NCI-H748 (cell line): Measurements from ENCODE around the gene PGAP3.
A peak's percentile ranks its signal among the peaks of the same experiment; 100 is the strongest.

Experiments used
- DNase-seq: peaks from one replicate; lab custom pipeline; 2025; ENCODE audit not compliant: unreplicated experiment; lab: John Stamatoyannopoulos, UW

PGAP3 gene

GRCh38 chr17:39672522-39673334 is 15.1 kb downstream of the PGAP3 start:
- no peak for DNase-seq

GRCh38 chr17:39671651-39672521 is 16.0 kb downstream of the PGAP3 start:
- DNase-seq, result peak; percentile 30

- no peak for DNase-seq
Observed at GRCh38 chr17:39670746-39671145, 17.1 kb downstream of the PGAP3 start.

GRCh38 chr17:39669897-39670735 is 17.7 kb downstream of the PGAP3 start:
- DNase-seq, result no peak

GRCh38 chr17:39667945-39668924 is 19.6 kb downstream of the PGAP3 start, which contains the start of gene PNMT:
Gene PNMT, plus strand, starts transcription at chr17:39668453. Its CDS starts 23 bp downstream, at chr17:39668476.
- DNase-seq, result peak; percentile 81

- peak; percentile 41 for DNase-seq
Observed at GRCh38 chr17:39667262-39667944, 20.5 kb downstream of the PGAP3 start.

- no peak for DNase-seq
Observed at GRCh38 chr17:39666601-39667261, 21.1 kb downstream of the PGAP3 start.

- DNase-seq, result no peak
Observed at GRCh38 chr17:39666231-39666600, 21.6 kb downstream of the PGAP3 start.

- peak; percentile 28 for DNase-seq
Observed at GRCh38 chr17:39665642-39666224, 22.1 kb downstream of the PGAP3 start.

- DNase-seq, result no peak
Observed at GRCh38 chr17:39664581-39665561, 23.0 kb downstream of the PGAP3 start, which contains the start of gene TCAP. Gene TCAP, plus strand, starts transcription at chr17:39665349. Its CDS starts 11 bp downstream, at chr17:39665360.

- no peak for DNase-seq
Observed at GRCh38 chr17:39663688-39664580, 23.9 kb downstream of the PGAP3 start.

GRCh38 chr17:39663340-39663687 is 24.5 kb downstream of the PGAP3 start:
- DNase-seq, result no peak

- no peak for DNase-seq
Observed at GRCh38 chr17:39662551-39663339, 25.1 kb downstream of the PGAP3 start.

- DNase-seq, result no peak
Observed at GRCh38 chr17:39661744-39662541, 25.9 kb downstream of the PGAP3 start.
